ENCODE data around the gene KLHL21.
A peak's percentile ranks its signal among the peaks of the same experiment; 100 is the strongest.
"Not testable (repeated sequence)": the region's sequence is repeated elsewhere in the genome, so short reads cannot be mapped to it uniquely, and the experiment has no call there.

KLHL21 gene

DNA sequence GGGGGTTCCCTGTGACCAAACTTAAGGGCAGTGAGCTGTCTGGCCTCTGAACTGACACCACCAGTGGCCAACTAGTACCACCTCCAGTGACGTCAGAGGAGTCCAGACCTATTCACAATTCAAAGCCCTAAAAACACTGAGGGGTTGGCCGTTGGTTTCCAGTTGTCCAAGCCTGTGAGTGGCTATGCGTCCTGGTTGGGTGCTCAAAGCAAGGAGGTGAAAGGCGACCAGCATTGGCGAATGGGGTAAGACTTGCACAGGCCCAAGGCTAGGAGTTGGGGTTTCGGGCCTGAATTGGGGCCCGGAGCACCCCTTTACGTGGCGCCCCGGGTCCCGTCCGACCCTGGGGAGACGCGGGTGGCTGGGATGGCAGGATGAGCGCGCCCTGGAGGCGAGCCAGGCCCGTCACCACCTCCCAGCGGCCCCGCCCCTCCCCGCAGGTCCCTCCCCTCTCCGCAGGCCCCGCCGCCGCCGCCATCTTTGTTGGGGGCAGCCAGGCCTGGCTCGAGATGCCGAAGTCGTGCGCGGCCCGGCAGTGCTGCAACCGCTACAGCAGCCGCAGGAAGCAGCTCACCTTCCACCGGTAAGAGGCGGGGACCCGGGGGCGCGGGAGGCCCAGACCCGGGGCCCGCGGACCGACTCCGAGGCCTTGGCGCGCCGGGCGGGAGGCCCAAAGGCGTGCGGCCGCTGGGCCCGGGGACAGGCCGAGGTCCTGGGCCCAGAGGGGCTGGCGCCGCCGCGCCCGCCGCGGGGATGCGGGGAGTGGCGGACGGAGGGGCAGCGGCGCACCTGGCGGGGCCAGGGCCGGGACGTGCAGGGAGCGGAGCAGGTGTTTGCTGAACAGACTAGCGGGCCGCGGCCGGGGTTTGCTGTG lies 22.3 kb upstream of the KLHL21 start, which contains the start of gene THAP3:
THAP3 (plus strand) TSS at position 159 of the 874 bp plus-strand sequence; CDS start at position 510, 351 bp downstream.
- DNase-seq (ENCODE audit: low spot score): peak; percentile 98

DNA sequence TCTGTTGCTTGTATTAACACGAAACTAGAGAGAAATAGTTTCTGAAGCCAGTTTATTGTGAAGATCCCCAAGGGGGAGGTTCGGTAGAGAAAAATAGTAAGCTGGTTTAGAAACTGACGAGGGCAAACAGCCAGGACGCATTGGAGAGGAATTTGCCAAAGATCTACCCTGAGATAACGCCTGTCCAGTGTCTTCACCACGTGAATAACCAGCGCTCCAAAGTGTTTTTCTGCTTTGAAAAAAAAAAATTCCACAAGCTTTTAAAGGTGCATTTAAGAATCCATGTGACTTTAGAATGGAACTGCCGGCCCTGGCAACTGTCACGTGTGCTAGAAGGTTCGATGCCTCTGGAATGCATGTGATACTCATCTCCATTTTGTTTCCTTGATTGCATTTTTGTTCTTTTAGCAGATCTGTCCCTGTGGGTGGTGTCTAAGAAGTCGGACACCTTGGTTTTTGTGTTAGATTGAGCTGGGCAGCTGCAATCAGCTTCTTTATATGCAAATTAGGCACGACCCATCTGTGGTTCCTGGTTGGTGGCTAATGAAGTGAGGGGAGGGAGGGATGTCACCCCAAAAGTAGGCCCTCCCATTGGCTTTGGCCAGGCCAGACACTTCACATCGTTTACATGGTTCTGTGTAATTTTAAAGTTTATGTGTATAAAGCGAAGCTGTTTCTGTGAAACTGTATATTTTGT lies 20.7 kb upstream of the KLHL21 start:
- no peak for DNase-seq (ENCODE audit: low spot score)

DNA sequence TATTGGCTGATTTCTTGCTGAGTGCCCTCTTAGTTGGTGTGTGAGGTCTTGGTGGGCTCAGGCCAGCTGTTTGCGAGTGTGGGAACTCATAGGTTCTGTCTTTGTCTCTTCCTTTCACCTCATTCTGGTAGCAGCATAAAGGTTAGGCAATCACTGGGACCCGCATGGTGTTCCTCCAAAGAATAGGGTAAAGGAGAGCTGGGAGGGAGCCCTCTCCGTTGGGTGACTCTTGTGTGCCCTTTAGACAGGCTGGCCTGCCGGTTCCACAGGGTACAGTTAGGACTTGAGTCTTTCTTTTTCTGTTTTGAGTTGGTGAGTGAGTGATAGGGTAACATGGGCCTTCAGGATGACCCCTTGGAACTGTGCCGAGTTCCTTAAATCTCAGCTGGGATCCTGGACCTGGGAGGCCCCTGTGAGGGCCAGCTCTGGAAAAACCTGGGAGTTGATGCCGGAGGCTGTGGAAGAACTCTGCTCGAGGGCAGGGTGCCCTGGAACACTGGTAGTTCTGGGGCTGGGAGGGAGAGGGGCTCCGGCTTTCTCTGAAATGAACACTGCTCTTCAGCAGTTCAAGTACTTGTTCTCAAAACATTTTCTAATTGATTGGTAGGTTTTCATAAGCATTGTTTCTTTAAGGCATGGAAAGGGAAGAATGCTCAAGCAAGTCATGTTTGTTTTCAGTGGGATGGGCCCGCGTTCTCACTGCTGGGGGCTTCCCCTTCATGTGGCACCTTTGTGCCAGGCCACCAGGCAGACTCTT lies 19.9 kb upstream of the KLHL21 start:
- no peak for DNase-seq (ENCODE audit: low spot score)

DNA sequence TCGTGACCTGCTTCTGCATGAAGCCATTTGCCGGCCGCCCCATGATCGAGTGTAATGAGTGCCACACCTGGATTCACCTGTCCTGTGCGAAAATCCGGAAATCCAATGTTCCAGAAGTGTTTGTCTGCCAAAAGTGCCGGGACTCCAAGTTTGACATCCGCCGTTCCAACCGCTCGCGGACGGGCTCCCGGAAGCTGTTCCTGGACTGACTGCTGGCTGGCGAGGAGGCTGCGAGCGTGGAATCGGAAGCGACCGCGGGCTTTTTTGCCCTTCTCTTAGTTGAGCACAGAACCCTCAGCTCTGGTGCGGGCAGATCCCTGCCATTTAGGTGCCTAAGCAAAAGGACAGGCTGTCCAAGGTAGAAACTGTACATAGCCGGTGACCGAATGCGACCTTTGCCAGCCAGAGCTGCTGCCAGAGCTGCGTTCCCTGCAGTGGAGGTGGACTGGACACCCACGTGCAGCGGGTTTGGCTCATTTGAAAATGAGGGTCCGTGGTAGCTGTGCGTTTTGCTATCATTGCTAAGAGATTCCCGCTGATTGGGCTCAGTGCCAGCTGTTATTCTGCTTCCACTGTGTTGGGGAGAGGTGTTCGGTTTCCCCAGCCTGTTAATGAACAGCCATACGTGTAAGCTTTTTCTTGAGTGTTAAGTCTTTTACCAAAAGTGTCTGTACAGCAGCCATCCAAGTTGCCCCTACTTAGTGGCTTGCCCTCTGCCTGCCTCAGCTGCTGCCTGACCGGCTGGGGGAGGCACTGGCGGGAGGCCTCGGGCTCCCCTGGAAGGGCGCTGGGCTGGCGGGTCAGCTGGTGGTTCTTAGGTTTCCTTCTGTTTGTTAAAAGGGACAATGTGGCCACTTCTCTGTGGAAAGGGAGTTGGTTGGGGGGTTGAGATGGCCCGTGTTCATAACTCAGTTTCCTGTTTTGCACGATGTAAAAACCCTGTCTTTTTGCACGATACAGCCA lies 19.0 kb upstream of the KLHL21 start:
- no peak for DNase-seq (ENCODE audit: low spot score)

DNA sequence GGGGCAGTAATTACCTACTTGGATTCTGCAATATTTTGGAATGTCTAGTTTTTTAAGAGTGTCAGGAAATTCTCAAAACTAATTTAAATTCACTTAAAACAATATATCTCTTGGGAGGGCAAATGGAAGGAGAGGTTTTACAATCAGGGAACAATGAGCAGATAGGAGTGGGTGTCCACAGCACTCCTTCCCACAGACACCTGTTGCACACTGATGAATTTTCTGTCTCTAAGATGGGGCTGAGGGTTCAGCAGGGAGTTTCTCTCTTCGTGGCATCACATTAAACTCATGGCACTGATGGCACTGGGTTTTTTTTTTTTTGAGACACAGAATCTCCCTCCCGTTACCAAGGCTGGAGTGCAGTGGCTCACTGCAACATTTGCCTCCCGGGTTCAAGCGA lies 16.4 kb upstream of the KLHL21 start:
- no peak for DNase-seq (ENCODE audit: low spot score)

DNA sequence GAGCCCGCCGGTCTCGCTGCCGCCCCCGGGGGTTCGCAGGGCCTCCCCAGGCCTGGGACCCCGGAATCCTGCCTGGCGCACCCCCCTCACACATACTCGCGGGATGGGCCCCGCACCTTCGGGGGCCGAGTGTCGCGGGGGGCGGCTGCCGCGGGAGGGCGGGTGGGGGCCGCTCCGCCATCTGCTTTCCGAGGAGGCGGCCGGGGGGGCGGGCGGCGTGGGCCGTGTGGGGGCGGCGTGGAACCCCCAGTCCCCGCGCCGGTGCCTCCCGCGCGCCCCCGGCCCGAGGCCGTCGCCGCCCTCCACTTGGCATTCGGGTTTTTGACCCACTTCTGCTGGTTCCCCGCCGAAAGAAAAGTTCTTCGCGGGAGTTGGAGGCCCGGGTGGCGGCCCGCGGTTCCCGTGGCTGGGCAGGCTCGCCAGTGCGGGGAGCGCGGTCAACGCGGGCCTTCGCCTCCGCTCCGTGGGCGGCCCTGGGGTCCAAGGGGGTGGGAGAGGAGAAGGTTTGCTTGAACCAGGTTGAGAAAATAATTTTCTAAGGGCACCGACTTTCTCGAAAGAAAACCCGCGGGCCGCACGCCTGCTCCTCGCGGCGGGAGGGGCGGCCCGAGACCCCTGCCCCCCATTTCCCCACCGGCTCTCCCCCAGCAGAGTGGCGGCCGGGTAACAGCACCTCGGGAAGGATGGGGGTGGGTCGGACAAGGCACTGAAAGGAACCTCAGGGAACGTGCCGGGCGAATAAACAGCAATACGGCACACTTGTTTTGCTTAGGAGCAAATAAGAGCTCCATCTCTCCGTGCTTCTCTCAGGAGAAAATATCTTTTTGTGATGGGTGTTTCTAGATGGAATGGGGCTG lies 12.5 kb upstream of the KLHL21 start:
- no peak for DNase-seq (ENCODE audit: low spot score)

DNA sequence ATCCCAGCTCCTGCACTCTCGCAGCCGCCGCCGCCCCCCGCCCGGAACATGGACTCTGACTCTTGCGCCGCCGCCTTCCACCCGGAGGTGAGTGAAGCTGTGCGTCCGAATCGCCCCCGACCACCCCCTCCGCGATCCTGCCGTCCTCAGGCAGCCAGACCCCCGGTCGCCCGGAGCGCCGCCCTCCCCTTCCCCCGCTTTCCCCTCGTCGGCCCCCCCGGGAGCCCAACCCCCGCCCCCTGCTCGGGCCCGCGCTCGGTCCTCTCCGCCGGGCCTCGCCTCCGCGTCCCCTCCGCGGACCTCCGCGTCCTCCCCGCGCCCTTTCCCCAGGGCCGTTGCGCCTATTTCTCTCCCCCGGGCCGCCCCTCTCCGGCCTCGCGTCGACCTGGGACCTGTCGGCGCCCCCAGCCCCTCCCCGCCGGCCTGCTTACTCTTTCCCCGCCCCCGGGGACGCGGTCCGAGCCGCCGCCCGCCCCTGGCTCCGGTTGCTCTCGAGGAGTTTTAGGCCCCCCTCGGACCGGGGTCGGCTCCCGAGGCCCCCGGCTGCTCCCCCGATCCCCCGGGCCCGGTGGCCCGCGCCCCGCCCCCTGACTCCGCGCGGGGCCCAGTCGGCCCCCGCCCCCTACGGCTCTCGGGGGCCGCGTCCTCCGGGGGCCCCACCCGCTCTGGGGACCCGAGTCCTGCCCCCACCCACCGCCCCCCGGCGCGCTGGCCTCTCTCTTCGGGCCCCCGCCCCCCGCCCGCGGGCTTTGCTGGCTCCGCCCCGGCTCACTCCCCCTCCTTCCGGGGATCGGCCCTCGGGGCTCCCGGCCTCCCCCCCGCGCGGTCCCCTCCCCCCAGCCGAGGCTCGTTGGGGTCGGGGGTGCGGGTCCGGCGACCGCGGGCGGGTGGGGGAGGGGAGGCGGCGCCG lies 11.6 kb upstream of the KLHL21 start:
- no peak for DNase-seq (ENCODE audit: low spot score)

DNA sequence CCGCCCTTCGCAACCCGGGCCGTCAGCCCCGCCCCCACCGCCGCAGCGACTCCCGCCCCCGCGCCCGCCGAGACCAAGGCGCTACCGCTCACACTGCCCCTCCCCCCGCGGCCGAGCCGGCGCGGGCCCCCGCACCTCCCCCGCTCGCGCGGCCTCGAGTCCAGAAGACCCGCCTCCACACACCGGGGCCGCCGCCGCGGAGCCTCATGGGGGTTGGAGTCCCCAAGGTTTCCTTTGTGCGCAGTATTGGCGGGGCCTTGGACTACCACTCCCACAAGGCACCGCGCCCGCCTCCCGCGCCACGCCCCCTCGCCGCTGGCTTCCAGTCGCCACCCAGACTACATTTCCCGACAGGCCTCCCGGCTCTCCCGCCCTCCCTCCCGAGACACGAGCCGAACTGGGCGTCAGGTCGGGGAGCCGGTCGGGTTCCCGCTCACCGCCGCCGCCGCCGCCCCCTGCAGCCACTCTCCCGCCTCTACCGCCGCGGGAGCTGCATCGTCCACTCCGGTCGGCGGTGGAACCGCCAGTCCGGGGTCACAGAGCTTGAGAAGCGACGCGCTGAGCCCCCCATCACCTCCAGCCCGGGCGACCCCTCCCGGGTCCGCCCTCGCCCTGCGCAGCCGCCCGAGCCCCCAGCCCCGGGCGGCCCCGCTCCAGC lies 10.8 kb upstream of the KLHL21 start, which contains the start of gene PHF13:
PHF13 (plus strand) TSS at position 371 of the 658 bp plus-strand sequence. CDS start 336 bp downstream, outside the sequence.
- DNase-seq (ENCODE audit: low spot score): peak; percentile 98

DNA sequence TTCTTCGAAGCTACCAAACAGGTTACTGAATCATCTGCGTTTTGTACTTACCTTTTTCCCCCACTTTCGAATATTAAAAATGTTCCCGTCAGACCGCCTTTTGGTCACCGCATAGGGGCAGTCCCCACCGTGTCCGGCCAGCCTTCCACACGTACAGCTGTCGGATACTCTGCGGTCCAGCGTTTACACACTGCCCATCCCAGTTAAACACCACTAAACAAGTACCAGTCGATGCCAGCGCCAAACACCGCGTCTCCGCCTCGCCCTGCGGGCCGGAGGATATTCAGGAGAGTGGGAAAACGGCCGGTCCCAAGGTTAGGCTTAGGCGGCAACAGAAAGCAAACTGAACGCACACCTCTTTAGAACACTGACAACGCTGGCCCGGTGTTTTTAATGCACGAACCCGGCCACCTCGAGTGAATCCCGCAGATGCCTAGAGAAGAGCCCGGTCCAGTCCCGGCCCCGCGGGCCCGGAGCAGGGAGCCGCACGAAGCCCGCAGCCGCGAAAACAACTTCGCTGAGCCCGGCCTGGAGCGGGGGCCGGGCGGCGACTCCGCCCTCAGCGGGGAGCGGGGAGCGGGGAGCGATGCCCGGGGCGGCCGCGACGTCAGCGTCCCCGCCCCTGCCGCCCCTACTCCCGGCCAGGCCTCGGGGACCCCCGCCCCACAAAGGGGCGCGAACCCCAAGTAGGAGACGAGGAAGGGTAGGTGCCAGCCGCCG lies 10.1 kb upstream of the KLHL21 start:
- peak; percentile 60 for DNase-seq (ENCODE audit: low spot score)

DNA sequence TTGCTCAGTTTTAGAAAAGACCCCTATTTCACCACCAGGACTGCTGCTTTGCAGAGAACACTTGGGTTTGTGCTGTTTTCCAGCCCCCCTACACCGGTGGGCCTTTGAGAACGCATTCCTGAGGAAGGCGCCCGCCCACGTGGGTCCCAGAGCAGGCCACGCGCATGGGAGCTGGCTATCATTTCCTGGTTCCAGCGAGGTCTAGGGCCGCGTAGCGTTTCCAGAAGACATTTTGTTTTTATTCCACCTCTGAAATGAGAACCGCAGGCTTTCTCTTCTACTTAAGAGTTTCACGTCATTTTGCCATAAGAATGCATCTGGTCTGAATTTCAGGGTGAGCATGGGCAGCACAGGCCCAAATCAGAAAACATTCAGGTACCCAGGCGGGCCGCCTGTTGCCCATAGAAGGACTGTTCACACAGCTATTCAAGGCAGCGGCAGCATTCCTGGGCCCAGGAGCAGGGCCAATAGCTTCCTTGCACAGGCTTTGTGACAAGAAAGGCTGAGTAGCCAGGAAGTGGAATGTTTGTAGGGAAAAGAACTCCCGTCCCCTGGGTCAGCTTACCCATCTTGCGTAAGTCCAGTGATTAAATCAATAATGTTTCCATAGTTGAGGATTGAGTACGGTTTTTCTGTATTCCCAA lies 1.4 kb upstream of the KLHL21 start:
- peak; percentile 73 for DNase-seq (ENCODE audit: low spot score)

DNA sequence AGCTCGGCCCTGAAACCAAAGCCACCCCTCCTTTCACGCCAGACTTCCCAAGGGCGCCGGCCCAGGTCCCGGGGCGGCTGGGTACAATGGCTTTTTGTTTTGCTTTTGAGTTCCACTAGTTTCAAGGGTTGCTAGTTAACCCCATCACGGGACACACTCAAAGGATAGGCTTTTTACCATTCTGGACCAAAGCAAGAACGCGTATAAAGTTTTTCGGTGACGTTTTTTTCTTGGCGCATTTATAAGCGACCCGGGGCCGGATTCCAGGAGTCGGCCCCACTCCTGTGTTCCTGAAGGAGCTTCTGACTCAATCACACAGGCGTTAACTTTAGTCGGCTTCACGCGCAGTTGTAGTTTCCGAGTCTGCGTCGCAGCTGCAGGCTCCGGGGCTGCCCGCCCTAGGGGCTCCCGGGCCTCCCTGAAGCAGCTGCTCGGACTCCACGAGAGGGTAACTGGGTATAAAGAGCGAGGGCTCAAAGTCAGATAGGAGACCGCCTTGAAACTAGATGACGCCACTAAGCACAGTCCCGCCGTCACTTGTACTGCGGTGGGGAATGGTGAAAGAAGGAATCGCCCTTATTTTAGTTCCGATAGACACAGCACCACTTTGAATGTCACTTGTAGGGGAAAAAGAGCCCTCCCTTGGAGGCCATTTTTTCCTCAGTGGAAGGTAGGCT lies 707 bp upstream of the KLHL21 start:
- DNase-seq (ENCODE audit: low spot score): peak; percentile 77

DNA sequence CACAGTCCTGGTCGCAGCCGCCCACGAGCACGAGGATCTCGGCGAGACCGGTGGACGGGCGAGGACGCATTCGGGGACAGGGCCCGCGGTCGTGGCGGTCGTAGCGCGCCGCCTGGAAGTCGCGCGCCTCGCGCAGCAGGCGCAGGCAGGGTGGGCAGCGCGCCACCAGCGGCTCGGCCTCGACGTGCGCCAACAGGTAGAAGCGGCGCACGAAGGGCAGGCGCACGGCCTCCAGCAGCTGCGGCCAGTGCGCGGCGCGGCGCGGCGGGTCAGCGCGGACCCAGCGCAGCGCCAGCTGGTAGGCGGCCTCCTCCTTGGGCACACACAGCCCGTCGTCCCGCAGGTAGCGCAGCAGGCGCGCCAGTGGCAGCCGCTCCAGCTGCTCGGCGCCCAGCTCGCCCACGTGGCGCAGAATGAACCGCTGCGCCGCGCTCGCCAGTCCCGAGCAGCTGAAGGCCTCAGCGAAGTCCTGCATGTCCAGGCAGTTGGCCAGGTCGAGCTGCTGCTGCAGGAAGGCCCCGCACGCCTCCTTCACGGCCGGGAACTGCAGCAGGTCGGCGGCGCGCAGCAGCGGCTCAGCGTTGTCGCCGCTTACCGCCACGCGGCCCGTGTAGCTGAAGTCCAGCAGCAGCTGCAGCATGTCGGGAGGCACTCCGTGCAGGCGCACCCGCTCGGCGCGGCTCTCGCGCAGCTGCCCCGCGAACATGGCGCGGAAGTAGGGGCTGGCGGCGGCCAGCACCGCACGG lies 573 bp downstream of the KLHL21 start:
- no peak for DNase-seq (ENCODE audit: low spot score)

DNA sequence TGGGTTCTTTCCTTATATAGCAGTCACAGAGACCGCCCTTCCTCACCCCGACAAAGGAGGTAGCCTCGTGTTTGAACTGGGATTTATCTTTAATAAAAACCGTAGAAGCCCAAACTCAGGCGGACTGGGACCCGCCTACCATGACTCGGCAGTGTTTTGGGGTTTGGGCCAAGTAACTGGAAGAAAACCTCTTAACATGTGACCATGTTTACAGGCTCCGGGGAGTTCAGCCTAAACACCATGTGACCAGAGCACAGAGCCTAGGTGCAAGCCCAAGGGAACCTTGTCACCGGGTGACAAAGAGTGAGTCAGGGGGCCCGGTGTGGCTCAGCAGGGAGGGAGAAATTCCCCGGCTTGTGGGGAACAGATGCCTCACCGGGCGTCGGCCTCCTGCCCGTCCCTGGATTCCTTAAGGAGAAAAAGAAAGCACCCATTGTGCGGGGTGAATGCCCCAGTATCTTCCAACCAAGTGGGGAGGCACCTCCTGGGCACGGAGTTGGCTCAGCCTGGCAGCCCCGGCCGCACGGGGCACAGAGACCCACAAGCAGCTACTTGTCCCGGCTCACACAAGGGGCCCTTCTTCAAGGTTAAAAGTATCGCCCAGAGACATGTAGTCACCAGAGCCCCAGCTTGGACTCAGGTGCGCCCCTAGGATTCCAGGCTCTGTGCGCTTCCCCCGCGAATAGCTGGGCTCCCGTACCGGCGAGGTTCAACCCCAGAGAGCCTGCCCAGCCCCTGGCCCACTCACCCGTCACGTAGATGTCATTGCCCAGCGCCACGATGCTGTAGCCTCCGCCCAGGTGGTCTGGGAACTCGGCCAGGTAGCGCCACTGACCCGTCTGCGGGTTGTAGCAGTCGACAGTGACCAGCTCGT lies 1.4 kb downstream of the KLHL21 start:
- peak; percentile 74 for DNase-seq (ENCODE audit: low spot score)

DNA sequence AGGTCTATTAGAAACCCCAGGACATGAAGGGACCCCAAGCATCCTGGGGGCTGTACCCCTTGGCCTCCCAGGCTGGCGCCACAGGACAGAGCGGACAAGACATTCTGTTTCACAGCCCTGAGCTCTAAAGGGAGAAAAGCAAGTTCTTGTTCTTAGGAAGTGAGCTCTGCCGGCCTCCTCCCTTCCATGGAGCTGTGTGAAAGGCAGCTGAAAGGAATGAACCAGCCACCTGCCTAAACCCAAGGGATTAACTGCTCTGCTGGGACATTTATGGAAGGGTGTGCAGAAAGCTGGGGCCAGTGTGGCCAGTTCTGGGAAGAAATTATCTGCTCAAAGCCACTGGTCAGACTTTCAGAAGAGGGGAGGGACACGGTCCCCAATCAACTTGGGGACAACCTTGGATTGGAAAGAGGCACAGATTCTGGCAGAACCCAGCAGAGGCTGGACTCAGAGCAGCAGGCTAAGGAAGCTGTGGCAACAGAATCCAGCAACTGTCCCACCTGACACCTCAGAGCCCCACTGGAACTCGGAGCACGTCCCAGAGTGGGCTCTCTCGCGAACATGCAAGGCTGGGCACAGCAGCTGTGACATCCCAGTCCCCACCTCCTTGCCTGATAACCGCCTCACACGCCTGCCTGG lies 2.1 kb downstream of the KLHL21 start:
- no peak for DNase-seq (ENCODE audit: low spot score)

DNA sequence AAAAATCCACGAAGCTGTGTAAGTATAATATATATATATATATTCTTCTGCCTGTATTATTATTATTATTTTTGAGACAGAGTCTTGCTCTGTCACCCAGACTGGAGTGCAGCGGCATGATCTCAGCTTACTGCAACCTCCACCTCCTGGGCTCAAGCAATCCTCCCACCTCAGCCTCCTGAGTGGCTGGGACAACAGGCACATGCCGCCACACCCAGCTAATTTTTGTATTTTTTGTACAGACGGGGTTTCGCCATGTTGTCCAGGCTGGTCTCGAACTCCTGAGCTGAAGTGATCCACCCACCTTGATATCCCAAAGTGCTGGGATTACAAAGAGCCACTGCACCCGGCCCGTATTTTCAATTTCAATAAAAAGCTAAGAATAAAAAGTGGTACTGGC lies 2.7 kb downstream of the KLHL21 start:
- not testable (repeated sequence) for DNase-seq (ENCODE audit: low spot score)
